AG20443 (cell line): ENCODE results near the gene MBTD1.
"Not testable (repeated sequence)": the region's sequence is repeated elsewhere in the genome, so short reads cannot be mapped to it uniquely, and the experiment has no call there.

Experiments
- DNase-seq: peaks from one replicate; pipeline ENCODE4 v3.0.0; 2012; ENCODE audit warnings: low spot score, mixed read lengths

MBTD1 gene

DNA sequence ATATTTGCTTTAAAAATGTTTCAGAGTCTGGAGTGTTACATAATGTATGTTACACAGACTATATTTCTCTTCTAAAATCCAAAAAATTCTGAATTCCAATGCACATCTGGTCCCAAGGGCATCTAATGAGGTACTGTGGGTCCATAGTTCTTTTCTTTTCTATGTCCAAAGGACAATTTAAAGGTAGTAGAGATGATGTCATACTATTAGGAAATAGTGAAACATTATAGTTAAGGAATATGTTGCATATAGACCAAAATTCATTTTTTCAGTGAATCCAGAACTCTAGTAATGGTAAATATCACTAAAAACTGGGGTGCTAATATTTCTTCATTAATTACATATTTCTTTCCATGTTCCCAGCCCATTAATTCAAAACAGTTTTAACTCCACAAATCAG lies 70.7 kb downstream of the MBTD1 start:
- DNase-seq = no peak

DNA sequence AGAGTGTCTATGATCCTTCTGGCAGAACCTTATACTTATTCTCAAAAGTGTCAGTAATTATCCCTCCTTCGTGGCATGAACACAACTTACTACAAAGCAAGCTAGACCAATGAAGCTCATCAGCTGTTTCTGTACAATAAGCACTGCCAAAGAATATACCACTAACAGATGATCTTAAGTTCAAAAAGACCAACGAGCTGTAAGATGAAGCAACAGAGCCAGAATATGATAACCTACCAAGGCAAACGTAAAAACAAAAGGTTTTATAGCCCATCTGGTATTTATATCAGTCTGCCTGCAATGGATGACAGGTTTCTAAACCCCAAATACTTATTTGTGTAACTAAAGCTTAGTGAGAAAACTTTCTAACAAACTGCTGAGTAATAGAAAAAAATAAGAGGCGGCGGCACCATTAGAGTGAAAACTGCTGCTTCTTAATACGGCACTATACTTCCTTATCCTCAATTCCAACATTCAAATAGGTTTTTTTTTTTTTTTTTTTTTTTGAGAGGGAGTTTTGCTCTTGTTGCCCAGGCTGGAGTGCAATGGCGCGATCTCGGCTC lies 71.5 kb downstream of the MBTD1 start:
- DNase-seq = no peak

DNA sequence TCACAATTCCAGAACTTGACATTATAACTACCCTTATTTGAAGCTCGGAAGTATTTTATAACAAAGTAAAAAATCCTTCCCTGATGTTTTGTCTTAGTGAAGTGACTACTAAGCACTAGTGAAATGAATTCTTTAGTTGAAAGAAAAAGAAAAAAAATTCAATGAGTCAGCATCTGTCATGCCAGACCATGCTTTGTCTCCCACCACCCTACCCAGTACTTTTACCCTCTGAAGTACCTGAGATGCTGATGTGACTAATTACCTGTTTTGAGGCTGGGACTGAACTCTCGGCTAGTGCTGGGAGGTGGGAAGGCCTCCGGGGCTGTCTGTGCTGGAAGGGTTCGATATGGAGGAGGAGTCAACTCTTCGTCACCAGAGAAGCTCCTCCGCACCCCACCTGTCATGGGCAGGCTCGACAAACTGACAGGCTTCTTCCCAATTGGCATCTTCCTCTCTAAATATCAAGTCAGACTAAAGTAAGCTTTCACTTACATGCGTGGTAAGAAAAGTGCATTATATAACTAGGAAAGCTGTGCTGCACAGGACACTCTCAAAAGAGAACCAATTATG lies 74.0 kb downstream of the MBTD1 start:
- no peak for DNase-seq

DNA sequence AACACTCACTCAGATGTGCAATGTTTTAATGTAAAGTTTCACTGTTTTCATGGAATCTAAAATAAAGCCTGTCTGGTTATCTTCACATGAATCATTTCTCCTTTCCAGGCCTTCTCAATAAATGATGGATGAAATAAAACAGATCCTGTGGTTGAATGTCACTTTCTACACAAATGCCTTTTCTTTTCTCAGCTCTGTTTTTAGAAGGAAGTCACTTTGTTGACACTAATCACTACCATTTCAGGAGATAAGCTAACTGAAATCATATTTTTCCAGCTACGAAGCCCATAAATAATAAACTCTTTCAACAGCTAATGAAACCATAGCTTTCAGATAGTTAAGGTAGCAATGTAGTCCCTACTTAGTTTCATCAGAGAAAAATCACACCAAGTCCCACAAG lies 75.7 kb downstream of the MBTD1 start:
- no peak for DNase-seq

DNA sequence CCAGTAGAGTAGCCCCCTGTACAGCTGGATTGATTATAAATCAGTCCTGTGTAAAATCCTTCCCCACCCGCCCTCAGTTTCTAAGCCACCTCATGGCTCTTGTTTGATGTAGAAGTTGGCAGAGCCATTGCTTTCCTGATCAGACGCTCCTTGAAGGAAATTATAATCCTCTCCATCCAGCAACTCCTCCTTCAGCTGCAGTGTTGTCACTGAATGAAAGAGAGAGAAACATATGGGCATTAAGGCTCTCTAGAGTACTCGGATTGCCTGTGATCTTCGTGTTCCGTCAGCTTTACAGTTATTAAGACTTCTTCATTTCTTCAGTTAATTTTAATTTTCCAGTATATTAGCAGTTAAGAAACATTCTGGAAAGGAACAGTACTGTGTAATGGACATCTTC lies 79.4 kb downstream of the MBTD1 start:
- DNase-seq = no peak

DNA sequence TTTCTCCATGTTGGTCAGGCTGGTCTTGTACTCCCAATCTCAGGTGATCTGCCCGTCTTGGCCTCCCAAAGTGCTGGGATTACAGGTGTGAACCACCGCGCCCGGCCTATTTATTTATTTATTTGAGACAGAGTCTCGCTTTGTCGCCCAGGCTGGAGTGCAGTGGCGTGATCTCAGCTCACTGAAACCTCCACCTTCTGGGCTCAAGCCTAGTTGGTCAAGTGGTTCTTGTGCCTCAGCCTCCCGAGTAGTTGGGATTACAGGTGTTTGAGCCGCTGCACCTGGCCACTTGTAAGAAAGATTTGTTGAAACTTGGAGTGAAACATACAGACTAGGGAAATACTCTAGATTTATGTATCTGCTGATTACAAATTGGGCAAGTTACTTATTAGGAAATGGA lies 87.8 kb downstream of the MBTD1 start:
- DNase-seq = not testable (repeated sequence)

DNA sequence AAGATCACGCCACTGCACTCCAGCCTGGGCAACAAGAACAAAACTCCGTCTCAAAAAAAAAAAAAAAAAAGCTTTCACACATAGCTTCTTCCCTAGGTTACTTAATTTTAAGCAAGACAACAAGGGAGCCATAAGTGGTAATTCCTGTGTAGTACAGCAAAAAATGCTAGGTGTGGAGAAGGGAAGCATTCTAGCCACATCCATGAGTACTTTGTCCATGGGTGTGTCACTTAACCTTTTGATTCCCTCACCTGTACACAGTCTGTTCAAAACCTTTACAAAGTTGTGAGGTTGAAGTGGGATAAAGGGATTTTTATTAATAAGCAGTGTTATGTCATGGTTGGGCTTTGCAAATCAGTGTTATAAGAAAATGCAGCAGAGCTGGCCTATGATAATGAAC lies 89.1 kb downstream of the MBTD1 start:
- DNase-seq = no peak

DNA sequence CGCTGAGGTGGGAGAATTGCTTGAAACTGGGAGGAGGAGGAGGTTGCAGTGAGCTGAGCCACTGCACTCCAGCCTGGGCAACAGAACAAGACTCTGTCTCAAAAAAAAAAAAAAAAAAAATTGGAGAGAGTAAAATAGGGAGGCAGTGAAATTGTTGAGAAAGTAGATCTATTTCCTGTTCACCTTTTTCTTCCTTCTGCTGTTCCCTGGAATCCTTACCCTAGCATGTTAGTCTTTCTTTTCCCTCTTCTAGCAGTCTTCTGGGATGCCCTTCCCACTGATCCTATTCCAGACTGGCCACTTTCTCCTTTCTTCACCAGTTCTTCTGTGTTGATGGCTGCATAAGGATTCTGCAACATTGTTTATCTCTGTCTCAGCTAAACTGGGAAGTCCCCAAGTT lies 90.5 kb downstream of the MBTD1 start:
- no peak for DNase-seq

DNA sequence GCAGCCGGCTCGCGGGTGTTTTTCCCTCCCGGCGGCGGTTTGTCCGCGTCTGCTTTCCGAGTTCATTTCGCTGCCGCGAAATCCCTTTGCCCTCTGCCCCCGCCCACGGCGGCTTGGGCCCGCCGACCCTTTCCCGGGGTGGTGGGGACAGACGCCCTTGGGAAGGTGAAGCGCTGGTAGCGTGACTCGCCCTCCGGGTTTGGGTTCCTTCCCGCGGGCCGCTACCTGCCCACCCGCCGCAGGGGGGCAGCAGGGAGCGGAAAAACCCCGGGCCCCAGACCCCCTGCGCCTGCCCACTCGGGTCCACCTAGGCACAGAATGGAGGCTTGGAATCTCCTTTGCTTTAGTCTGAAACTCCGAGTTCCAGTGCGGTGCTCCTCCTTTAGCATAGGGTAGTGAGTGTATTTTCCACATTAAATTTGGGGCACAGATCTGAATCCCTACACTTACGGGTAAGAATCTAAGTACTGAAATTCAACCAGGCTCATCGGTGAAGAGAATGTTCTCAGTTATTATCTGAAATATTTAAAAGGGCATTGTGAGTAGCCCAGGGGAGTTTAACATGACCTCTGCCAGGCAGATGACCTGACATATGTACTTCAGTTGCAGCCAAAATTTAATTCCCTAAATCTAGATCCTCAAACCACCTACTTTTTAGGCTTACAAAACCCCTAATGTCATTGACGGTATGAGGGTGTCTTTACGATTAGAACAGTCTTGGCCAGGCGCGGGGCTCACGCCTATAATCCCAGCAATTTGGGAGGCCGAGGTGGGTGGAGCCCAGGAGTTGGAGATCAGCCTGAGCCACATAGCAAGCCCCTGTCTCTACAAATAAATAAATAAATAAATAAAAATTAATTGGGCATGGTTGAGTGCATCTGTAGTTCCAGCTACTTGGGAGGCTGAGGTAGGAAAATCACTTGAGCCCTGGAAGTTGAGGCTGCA lies 92.6 kb downstream of the MBTD1 start:
- peak; percentile 91 for DNase-seq

DNA sequence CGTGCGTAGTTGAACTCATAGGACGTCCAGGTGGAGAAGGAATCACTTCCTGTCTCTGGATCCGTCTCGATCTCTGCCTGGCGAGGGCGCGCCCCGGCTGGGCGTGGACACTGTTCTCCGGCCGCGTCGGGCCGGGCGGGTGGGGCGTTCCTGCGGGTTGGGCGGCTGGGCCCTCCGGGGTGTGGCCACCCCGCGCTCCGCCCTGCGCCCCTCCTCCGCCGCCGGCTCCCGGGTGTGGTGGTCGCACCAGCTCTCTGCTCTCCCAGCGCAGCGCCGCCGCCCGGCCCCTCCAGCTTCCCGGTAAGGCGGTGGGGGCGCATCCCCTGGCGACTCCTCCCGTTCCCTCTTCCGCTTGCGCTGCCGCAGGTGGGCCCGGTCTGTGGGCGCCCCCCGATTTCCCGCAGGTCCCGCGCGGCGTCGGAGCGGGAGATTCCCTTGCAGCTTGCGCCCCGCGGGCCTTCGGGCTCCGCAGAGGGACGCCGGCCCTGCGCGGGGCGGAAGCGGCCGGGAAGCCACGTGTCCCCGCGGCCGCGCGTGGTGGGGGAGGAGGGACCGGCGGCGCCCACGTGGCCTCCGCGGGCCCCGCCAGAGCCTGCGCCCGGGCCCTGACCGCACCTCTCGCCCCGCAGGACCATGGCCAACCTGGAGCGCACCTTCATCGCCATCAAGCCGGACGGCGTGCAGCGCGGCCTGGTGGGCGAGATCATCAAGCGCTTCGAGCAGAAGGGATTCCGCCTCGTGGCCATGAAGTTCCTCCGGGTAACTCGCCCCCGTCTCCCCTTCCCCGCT lies 93.5 kb downstream of the MBTD1 start, which contains the start of gene NME2:
TSS of gene NME2 (plus strand) at position 214 of the 789 bp plus-strand sequence. CDS start at position 634, 420 bp downstream.
- peak; percentile 98 for DNase-seq

DNA sequence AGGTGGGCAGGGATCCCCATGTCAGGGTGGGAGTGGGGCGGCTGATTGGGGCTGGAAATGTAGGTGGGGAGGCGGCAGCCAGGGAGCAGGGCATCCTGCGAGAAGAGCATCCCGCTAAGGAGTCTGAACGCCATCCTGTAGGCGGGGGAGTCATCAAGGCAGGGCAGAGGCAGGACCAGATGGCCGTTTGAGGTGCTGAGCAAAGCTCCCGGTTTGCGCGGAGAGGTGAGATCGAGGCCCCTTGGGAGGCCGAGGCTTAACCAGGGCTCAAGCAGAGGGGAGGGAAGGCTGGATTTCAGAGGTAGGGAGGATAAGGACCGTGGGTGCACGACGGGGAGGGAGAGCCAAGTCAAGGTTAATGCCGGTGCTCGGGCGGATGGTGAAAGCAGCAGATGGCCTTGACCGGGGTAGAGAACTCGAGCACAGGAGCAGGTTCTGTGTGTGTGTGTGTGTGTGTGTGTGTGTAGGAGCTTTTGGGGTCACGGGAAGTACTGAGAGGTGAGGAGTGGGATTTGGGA lies 94.1 kb downstream of the MBTD1 start:
- DNase-seq = peak; percentile 41

DNA sequence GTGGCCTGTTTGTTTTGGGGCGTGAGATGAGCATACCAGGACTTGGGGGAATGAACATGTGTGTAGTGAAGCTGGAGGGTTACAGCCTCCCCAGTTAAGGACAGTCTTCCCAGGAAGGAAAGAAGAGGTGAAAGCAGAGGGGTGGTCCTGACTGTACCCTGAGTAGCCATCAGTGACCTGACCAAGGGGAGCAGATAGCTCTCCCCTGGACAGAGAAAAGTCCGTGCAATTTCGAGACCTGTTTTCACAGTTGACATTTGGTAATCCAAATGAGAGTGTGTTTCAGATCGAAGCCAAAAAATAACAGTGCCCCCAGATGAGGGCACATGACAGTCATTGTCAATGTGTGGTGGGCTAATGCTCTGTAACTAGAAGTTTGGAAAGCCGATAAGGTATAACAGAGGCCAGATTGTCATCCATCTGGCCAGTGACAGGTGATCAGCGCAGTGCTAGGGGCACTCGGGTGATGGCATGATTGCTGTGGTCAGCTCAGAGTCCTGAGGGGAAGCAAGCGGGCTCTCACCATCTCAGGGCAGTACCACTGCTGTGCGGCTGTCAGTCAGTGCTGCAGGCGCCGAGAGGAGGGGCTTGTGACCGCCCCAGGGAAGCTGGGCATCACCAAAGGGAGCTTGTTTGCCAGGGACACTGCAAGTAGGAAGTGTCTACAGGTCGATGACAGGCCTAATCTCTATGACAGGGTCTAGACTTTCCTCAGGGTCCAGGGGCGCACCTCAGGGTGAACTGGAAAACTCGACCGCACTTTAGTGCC lies 94.8 kb downstream of the MBTD1 start:
- no peak for DNase-seq

DNA sequence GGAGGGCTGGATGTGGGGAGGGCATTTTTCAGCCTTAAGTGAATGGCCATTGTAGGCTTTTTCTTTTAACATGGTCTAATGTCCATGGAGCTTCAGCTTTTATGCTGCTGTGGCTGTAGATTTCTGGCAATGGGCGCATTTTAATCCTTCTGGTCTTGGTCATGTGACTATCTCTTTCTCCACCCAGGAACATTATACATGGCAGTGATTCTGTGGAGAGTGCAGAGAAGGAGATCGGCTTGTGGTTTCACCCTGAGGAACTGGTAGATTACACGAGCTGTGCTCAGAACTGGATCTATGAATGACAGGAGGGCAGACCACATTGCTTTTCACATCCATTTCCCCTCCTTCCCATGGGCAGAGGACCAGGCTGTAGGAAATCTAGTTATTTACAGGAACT lies 98.3 kb downstream of the MBTD1 start:
- DNase-seq = no peak

DNA sequence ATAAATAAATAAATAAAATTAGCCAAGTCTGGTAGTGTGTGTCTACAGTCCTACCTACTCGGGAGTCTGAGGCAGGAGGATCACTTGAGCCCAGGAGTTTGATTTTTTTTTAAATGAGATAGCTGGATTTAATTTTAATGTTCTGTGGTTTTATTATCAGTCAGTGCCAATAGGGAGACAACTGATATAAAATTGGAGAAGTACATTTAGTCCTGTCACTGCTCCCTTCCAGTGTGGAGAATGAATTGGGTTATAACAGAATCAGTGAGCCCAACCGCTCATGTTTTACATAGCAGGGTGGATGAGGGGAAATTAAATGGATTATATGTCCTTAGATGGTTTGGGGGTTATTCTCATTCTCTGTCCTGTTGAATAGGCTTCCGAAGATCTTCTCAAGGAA lies 100.2 kb downstream of the MBTD1 start:
- no peak for DNase-seq

DNA sequence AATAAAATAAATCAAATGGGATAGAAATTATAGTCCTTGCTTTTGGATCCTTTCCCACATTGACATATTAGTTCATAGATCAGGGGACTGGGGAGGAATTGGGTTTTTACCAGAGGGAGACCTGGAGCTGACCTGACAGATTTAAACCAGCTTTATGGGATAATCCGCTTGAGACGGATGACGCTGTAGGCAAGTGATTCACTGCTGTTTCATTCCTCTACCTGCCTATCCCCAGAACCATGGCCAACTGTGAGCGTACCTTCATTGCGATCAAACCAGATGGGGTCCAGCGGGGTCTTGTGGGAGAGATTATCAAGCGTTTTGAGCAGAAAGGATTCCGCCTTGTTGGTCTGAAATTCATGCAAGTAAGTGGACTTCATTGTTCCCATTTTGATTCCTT lies 104.4 kb downstream of the MBTD1 start:
- no peak for DNase-seq

DNA sequence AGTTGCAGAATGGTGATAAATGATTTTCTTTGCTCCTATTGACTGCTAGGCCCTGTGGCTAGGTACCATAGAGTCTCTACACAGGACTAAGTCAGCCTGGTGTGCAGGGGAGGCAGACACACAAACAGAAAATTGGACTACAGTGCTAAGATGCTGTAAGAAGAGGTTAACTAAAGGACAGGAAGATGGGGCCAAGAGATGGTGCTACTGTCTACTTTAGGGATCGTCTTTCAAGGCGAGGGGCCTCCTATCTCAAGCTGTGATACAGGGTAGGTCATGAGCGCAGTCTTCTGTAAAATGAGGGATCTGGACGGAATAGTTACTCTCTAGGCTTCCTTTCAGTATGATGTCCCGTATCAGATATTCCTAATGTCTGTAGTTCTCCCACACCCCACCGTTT lies 105.7 kb downstream of the MBTD1 start:
- DNase-seq = peak; percentile 14

DNA sequence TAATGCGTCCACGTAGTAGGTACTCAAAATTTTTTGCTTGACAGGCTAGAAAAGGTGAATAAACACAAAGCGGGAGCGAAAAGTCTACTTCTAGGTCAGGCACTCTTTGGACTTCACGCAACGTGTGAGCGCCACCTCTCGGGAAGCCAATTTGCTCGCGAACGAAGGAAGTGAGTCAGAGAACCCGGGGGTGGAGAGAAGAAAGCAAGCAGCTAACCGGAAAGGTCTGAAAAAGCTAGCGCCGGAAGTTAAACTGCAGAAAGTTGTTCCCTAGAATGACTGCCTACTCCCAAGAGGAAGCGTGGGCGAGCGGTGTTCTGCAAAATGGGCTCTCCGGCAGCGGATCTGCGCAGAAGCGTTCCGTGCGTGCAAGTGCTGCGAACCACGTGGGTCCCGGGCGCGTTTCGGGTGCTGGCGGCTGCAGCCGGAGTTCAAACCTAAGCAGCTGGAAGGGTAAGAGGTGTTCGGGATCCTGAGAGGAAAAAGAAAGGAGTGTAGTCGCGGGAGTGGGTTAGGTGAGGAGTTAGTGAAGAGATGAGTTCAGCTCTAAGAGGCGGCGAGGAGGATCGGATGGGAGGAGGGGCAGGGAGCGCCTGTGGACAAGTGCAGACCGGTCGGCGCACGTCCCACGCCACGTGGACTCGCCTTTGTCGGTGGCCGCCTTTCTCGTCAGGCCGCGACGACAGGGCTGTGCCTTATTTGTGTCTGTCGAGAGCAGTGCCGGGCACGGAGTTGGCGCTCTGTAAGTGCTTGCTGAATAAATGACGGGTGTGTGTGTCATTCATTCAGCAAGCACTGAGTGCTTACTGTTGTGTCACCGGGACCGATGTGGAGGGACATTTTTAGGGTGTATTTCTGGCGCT lies 106.4 kb downstream of the MBTD1 start, which contains the start of gene NME1:
TSS of gene NME1 (plus strand) at position 350 of the 863 bp plus-strand sequence. CDS start 2,096 bp downstream, outside the sequence.
- DNase-seq = peak; percentile 96

DNA sequence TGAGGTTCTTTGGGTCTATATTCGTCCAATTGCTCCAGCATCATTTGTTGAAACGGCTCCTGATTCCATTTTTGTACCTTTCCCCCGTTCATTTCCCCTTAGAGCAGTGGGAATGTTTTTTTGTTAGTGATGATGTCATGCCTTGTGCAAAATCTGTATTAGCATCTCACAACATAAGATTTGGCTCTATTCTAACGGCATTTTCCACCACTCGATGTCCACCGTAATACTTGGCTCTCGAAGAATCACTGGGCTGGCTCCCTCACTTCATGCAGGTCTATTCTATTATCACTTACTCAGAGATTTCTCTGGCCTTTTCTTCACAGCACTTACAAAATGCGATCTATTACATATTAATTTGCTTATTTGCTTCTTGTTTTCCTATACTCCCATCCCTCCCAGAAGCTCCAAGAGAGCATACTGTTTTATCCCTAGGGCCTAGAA lies 107.1 kb downstream of the MBTD1 start:
- peak; percentile 26 for DNase-seq

DNA sequence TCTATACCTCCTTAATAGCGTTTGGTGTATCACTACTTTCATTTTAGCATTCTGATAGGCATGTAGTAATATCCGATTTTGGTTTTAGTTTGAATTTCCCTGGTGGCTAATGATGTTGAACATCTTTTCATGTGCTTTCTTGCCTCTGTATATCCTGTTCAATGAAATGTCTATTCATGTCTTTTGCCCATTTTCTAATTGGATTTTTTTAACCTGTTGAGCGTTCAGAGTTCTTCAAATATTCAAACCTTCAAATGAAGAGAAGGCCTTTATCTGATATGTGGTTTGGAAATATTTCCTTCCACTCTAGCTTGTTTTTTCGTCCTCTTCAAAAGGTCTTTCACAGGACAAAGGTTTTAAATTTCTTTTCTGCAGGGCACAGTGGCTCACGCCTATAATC lies 108.9 kb downstream of the MBTD1 start:
- no peak for DNase-seq

DNA sequence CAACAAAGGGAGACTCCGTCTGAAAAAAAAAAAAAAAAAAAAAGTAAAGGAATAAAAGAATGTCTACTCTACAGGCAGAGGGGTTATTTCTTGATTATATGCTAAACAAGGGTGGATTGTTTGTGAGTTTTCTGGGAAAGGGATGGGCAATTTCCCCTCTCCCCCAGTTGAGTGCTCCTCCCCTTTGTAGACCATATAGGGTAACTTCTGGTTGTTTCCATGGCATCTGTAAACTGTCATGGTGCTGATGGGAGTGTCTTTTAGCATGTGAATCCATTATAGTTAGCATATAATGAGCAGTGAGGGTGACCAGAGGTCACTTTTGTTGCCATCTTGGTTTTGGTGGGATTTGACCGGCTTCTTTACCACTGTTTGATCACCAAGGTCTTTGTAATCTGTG lies 110.7 kb downstream of the MBTD1 start:
- DNase-seq = no peak
